RWPE1 (cell line): ENCODE measurements around the gene ANKRD12.
"Not testable (repeated sequence)": the region's sequence is repeated elsewhere in the genome, so short reads cannot be mapped to it uniquely, and the experiment has no call there.

Source experiments
- CTCF ChIA-PET: fragments of 350-600 bp; sonication (Branson Sonifier 250); formaldehyde crosslinking; extraction: SDS; loops from one replicate; lab custom pipeline; 2021; lab: Yijun Ruan, JAX
- POLR2A ChIA-PET: fragments of 400-600 bp; formaldehyde crosslinking; extraction: SDS; loops from one replicate; lab custom pipeline; 2020; ENCODE audit warnings: antibody characterized with exemption; ENCODE audit not compliant: low non-redundant PET; lab: Yijun Ruan, JAX
- DNase-seq: peaks from one replicate; pipeline ENCODE4 v3.0.0; 2012; ENCODE audit warnings: low spot score
- H3K27ac ChIP-seq: fragments of 450-650 bp; 2 replicates; pipeline ENCODE4 v1.5.1; 2017
- TF ChIP-seq, protein P1 (sequence below): fragments of 450-650 bp; conservative IDR thresholded peaks from 2 replicates; pipeline ENCODE4 v1.5.1; 2017; ENCODE audit warnings: low read depth, mild to moderate bottlenecking

Gene ANKRD12

DNA sequence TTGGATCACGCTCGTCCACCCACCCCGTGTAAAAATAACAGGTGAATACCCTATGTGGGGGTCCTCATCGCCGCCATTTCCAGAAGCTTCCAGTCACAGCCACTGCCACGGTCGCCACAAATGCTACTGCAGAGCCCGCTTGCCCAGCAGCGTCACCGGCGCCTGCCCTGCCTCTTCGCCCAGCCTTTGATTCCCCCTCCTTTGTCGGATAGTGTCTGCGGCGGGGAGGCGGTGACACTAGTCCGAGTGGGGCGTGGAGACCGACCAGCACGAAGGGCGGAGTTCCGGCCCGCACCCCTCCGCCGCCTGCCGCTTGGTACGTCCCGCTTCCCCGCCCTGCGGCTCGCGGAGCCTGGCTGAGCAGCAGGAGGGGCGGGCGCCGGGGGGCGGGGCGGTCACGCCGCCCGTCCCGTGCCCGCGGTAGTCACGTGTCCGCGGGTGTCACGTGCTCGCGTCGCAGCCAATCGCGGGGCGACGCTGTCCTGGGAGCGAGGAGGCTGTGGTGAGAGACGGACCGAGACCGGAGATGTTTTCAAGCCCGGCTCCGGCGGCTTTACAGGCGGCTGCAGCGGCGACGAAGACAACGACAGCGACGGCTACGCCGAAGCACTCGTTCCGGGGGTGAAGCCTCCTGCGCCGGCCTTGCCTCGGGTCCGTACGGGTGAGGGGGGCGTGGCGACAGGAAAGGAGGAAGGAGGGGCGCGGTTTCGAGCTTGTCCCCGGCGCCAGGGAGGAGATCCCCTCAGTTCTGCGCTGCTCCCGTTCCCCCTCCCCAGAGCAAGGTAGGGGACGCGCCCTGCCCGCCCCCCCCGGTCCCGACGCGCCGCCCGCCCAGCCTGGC, at the start of gene ANKRD12:
TSS of gene ANKRD12 (plus strand) at position 467 of the 841 bp plus-strand sequence. CDS start 45,652 bp downstream, outside the sequence.
- POLR2A ChIA-PET, result interaction anchor here (0.6 to 1.1 kb wide), 3 partner anchors 20 to 619 kb away, joined by 3 to 6 read pairs (median 3); partner anchors contain the start of gene NDUFV2

DNA sequence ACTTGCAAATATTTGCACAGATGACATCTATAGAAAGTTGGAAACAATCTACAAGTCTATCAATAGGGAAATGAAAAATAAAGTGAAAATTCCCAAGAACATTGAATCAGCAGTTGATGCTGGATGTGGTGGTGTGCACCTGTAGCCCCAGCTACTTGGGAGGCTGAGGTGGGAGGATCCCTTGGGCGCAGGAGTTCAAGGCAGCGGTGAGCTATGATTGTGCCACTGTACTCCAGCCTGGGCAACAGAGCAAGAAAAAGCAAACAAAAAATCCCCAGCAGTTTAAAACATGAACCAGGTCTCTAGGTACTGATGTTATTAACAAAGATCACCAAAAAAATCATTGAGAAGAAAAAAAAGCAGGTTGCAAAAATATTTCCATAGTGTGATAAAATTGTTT, 49.4 kb upstream of the ANKRD12 start:
- ChIA-PET CTCF (interaction anchor here (0.7 kb wide), 1 partner anchor 525 kb away, joined by 3 read pairs; no protein-coding TSS in a partner anchor), POLR2A (no interaction called here)
- no peak for DNase-seq
- TF ChIP-seq, protein P1, sequence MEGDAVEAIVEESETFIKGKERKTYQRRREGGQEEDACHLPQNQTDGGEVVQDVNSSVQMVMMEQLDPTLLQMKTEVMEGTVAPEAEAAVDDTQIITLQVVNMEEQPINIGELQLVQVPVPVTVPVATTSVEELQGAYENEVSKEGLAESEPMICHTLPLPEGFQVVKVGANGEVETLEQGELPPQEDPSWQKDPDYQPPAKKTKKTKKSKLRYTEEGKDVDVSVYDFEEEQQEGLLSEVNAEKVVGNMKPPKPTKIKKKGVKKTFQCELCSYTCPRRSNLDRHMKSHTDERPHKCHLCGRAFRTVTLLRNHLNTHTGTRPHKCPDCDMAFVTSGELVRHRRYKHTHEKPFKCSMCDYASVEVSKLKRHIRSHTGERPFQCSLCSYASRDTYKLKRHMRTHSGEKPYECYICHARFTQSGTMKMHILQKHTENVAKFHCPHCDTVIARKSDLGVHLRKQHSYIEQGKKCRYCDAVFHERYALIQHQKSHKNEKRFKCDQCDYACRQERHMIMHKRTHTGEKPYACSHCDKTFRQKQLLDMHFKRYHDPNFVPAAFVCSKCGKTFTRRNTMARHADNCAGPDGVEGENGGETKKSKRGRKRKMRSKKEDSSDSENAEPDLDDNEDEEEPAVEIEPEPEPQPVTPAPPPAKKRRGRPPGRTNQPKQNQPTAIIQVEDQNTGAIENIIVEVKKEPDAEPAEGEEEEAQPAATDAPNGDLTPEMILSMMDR, result no peak
- H3K27ac ChIP-seq, result no peak overlapping the region

More for the DNA sequence above, at the start of gene ANKRD12:
- H3K27ac ChIP-seq, result peak within 1 kb of the TSS; percentile 100
- DNase-seq, result peak; percentile 97
- CTCF ChIA-PET, result interaction anchor here (1.3 kb wide), 1 partner anchor 63 kb away, joined by 3 read pairs; no protein-coding TSS in a partner anchor
- TF ChIP-seq, protein P1, result no peak

DNA sequence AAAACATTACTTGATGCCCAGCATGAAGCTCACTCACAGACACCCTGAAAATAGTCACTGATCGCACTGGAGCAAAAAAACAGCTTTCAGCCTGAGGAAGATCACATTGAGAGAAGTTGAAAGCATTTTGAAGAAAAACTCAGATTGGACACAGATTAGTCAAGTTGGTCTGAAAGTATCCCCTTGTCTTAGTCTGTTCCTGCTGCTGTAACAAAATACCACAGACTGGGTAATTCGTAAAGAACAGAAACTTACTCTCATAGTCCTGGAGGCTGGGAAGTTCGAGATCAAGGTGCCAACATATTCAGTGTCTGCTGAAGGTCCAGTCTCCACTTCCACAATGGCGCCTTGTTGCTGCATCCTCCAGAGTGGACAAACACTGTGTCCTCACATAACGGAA, 48.3 kb upstream of the ANKRD12 start:
- POLR2A ChIA-PET, result no interaction called here
- TF ChIP-seq, protein P1, result no peak
- H3K27ac ChIP-seq, result no peak overlapping the region
- CTCF ChIA-PET, result no interaction called here
- no peak for DNase-seq

DNA sequence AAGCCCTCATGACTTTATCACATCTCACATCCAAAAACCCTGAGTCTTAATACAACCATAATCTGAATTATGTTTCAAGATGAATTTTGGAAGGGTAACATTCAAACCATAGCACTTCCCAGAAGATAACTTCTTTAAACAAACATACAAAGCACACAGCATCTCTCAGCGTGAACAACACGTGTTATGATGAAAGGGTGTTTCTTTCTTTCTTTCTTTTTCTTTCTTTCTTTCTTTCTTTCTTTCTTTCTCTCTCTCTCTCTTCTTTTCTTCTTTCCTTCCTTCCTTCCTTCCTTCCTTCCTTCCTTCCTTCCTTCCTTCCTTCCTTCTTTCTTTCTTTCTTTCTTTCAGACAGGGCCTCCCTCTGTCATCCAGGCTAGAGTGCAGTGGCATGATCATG, 47.9 kb upstream of the ANKRD12 start:
- H3K27ac ChIP-seq, DNase-seq, POLR2A ChIA-PET, CTCF ChIA-PET: not testable (repeated sequence)

DNA sequence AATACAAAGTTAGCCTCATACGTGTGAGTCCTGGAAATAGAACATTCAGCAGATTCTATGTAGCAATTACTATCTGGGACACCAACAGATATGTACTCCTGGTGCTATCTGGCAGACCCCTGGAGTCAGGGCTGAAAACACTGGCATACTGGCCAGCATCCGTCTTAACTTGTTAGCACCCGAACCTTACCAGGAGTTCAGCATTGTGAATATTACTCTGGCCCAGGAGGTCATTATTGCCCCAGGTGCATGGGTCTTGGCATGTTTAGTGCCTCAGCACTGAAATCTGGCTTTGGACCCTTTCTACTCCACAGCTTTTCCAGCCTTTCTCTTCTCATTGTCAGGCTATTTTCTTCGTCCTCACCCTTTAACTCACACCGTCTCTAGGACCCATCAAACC, 46.0 kb upstream of the ANKRD12 start:
- H3K27ac ChIP-seq, result no peak overlapping the region
- no peak for DNase-seq
- ChIA-PET POLR2A (no interaction called here), CTCF (no interaction called here)
- TF ChIP-seq, protein P1, result no peak

DNA sequence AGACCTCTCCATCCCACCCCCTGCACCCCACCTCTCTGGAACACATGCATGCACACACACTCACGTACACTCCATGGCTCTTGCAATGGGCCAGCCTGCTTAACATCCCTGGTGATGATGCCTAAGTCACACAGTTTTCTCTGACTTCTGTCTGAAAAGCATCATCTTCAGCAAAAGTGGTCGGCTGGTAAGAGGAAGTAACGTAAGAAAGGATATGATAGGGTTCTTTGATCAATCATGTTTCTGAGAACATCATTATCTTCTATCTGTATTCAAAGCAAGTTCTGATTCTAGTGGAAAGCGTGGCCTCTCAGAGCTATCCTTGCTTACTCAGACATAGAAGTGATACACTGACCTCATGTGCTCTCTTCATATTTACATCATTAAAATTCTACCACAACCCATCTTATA, 45.5 kb upstream of the ANKRD12 start:
- DNase-seq, result no peak
- H3K27ac ChIP-seq, result no peak overlapping the region
- ChIA-PET CTCF (no interaction called here), POLR2A (no interaction called here)
- TF ChIP-seq, protein P1, result no peak

DNA sequence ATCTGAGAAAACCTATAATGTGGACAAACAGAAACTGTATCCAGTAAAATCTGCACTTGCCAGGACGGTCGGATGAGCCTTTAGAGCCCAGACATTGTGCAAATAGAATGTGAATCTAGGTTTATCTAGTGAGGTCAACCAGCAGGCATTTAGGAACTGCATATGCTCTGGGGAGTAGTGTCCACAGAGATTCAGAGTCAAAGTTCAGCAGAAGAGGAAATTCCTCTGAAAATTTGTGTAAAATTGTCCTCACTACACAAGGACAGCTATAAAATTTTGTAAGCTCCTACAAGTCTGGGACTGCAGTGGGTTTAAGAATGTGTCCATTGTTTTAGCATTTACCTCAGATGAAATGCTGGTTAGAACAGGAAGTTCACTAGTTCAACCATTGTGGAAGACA, 43.9 kb upstream of the ANKRD12 start:
- ChIA-PET POLR2A (no interaction called here), CTCF (interaction anchor here (0.7 kb wide), 2 partner anchors 55 to 112 kb away, joined by 3 to 5 read pairs; no protein-coding TSS in a partner anchor)
- DNase-seq, result no peak
- TF ChIP-seq, protein P1, result no peak
- H3K27ac ChIP-seq, result no peak overlapping the region

DNA sequence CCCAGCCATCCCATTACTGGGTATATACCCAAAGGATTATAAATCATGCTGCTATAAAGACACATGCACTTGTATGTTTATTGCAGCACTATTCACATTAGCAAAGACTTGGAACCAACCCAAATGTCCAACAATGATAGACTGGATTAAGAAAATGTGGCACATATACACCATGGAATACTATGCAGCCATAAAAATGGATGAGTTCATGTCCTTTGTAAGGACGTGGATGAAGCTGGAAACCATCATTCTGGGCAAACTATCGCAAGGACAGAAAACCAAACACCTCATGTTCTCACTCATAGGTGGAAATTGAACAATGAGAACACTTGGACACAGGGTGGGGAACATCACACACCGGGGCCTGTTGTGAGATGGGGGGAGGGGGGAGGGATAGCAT, 43.5 kb upstream of the ANKRD12 start:
- DNase-seq, H3K27ac ChIP-seq, POLR2A ChIA-PET: not testable (repeated sequence)
- CTCF ChIA-PET, result interaction anchor here (1.3 kb wide), 1 partner anchor 19 kb away, joined by 3 read pairs; no protein-coding TSS in a partner anchor
